HepG2 (cell line): ENCODE data around the gene TRMT1. TPM values are rescaled to one million over a fixed set of nuclear protein-coding genes. Genes with fewer than 3 reads are reported as not detected.

ENCODE experiments used
- ATF4 ChIP-seq, 2 experiments: fragments of 450-650 bp in 1 of 2; sonication (generic) in 1 of 2; formaldehyde crosslinking; IDR thresholded peaks; 2 replicates each; pipeline versions ENCODE4 v1.5.0 to v1.8.0; 2020 to 2022; ENCODE audit warnings: mild to moderate bottlenecking in 1 of 2, missing genetic modification reagents in 1 of 2
- FUBP1 ChIP-seq: sonication (generic); formaldehyde crosslinking; IDR thresholded peaks from 2 replicates; pipeline ENCODE4 v1.5.1; 2020; ENCODE audit warnings: missing genetic modification reagents, mild to moderate bottlenecking, borderline replicate concordance
- POLR2G ChIP-seq: fragments of 200-400 bp; formaldehyde crosslinking; IDR thresholded peaks from 2 replicates; pipeline ENCODE4 v1.6.1; 2018; ENCODE audit warnings: mild to moderate bottlenecking, low read depth, low read length, moderate library complexity
- SRSF1 ChIP-seq: fragments of 200-400 bp; formaldehyde crosslinking; optimal IDR thresholded peaks from 2 replicates; pipeline ENCODE3; 2017; ENCODE audit warnings: mild to moderate bottlenecking, low read depth, low read length, moderate library complexity
- SRY ChIP-seq: sonication (generic); formaldehyde crosslinking; IDR thresholded peaks from 2 replicates; pipeline ENCODE4 v1.8.0; 2022; ENCODE audit warnings: mild to moderate bottlenecking, missing genetic modification reagents
- TMF1 ChIP-seq: sonication (generic); formaldehyde crosslinking; IDR thresholded peaks from 2 replicates; pipeline ENCODE4 v1.8.1; 2022; ENCODE audit warnings: low read depth, missing genetic modification reagents
- ZBTB37 ChIP-seq: sonication (generic); formaldehyde crosslinking; IDR thresholded peaks from 2 replicates; pipeline ENCODE4 v1.4.0; 2020; ENCODE audit warnings: mild to moderate bottlenecking, missing genetic modification reagents
- ZNF318 ChIP-seq: sonication (generic); formaldehyde crosslinking; IDR thresholded peaks from 2 replicates; pipeline ENCODE4 v1.4.0; 2020; ENCODE audit warnings: mild to moderate bottlenecking, missing genetic modification reagents
- ZNF33A ChIP-seq: sonication (generic); formaldehyde crosslinking; IDR thresholded peaks from 2 replicates; pipeline ENCODE4 v1.5.1; 2020; ENCODE audit warnings: missing genetic modification reagents, mild to moderate bottlenecking, moderate library complexity, borderline replicate concordance
- ZNF614 ChIP-seq: IDR thresholded peaks from 2 replicates; pipeline ENCODE4 v1.6.1; 2018; ENCODE audit warnings: missing biosample characterization, missing genetic modification reagents, inconsistent platforms, borderline replicate concordance
- ZNF7 ChIP-seq: IDR thresholded peaks from 2 replicates; pipeline ENCODE4 v1.6.1; 2016; ENCODE audit warnings: missing biosample characterization, missing genetic modification reagents
- ZNF747 ChIP-seq: sonication (generic); formaldehyde crosslinking; IDR thresholded peaks from 2 replicates; pipeline ENCODE4 v1.8.1; 2023; ENCODE audit warnings: missing genetic modification reagents, mild to moderate bottlenecking, borderline replicate concordance
- ZNF749 ChIP-seq: sonication (generic); formaldehyde crosslinking; IDR thresholded peaks from 2 replicates; pipeline ENCODE4 v1.8.0; 2022; ENCODE audit warnings: mild to moderate bottlenecking, missing genetic modification reagents, moderate library complexity, borderline replicate concordance
- ZNF883 ChIP-seq: sonication (generic); formaldehyde crosslinking; IDR thresholded peaks from 2 replicates; pipeline ENCODE4 v1.5.1; 2020; ENCODE audit warnings: mild to moderate bottlenecking, missing genetic modification reagents; ENCODE audit errors: not compliant biosample characterization
- polyA plus RNA-seq, 8 experiments: library from polyadenylated mRNA; depleted of rRNA in 3 of 8; stranded (reverse) in 7 of 8; unstranded in 1 of 8; fragments of >200 nt; fragmentation: Illumina TruSeq in 4 of 8; extraction: Trizol in 4 of 8; gene quantifications; 2 replicates each; pipeline versions ENCODE4 v1.2.1 to v1.2.3, GENCODE V29; 2011 to 2016; ENCODE audit warnings: low read depth in 4 of 8, missing spikeins in 1 of 8, mixed read lengths in 1 of 8; ENCODE audit not compliant: insufficient read depth in 1 of 8
- total RNA-seq, 5 experiments: library from RNA; depleted of rRNA; stranded (reverse); fragments of >200 nt; fragmentation: Illumina TruSeq; extraction: Trizol; gene quantifications; 2 replicates each; pipeline ENCODE4 v1.2.3, GENCODE V29; 2016; ENCODE audit warnings: low read depth in 1 of 5

The TRMT1 gene
- total and polyA plus RNA-seq, 2 of the 13 experiments (the other 11 are each of a cell fraction or from before 2014, with no cell fraction given): 35.5 to 44.1 TPM

- TF ChIP-seq FUBP1 (CRISPR knock-in tag): no peak
- no peak for TF ChIP-seq SRSF1
- no peak for TF ChIP-seq ZNF749 (CRISPR knock-in tag)
- no peak for TF ChIP-seq ZNF318 (CRISPR knock-in tag)
- no peak for TF ChIP-seq ZNF747
- no peak for TF ChIP-seq ZNF7 (CRISPR knock-in tag)
- no peak for TF ChIP-seq ZNF33A (CRISPR knock-in tag)
- no peak for TF ChIP-seq ZNF883 (CRISPR knock-in tag)
- no peak for TF ChIP-seq ZNF614 (CRISPR knock-in tag)
- no peak for TF ChIP-seq ATF4 (CRISPR knock-in tag; IDR thresholded peaks at IDR 0.05)
- TF ChIP-seq POLR2G: no peak
- no peak for TF ChIP-seq SRY
- TF ChIP-seq TMF1 (CRISPR knock-in tag): no peak
- no peak for TF ChIP-seq ZBTB37 (CRISPR knock-in tag)
Observed at GRCh38 chr19:13117772-13118423, 1.4 kb upstream of the TRMT1 start, which contains the start of gene NACC1 (continued).
